HepG2 (cell line): ENCODE data around the gene TAPBP. TPM values are rescaled to one million over a fixed set of nuclear protein-coding genes. Genes with fewer than 3 reads are reported as not detected.

ENCODE experiments used
- AHR ChIP-seq: IDR thresholded peaks from 2 replicates; pipeline ENCODE4 v1.6.1; 2018; ENCODE audit warnings: missing genetic modification reagents, missing compliant biosample characterization
- ARHGAP35 ChIP-seq: sonication (generic); formaldehyde crosslinking; IDR thresholded peaks from 2 replicates; pipeline ENCODE4 v1.9.0; 2022; ENCODE audit warnings: mild to moderate bottlenecking, inconsistent platforms, moderate library complexity, missing genetic modification reagents, borderline replicate concordance
- CENPX ChIP-seq: sonication (generic); formaldehyde crosslinking; IDR thresholded peaks from 2 replicates; pipeline ENCODE4 v1.9.0; 2021; ENCODE audit warnings: mild to moderate bottlenecking, missing genetic modification reagents, moderate library complexity
- FOXA3 ChIP-seq: IDR thresholded peaks from 2 replicates; pipeline ENCODE4 v1.6.1; 2016; ENCODE audit warnings: missing genetic modification reagents, missing compliant biosample characterization
- IKZF4 ChIP-seq: sonication (generic); formaldehyde crosslinking; IDR thresholded peaks from 2 replicates; pipeline ENCODE4 v1.5.1; 2020; ENCODE audit warnings: borderline replicate concordance, mild to moderate bottlenecking, low read depth, missing genetic modification reagents; ENCODE audit errors: not compliant biosample characterization
- KDM6A ChIP-seq: IDR thresholded peaks from 2 replicates; pipeline ENCODE4 v1.6.1; 2016; ENCODE audit warnings: low read depth
- MAF1 ChIP-seq: sonication (generic); formaldehyde crosslinking; IDR thresholded peaks from 2 replicates; pipeline ENCODE4 v1.5.0; 2020; ENCODE audit warnings: missing genetic modification reagents, borderline replicate concordance
- MIXL1 ChIP-seq: IDR thresholded peaks from 2 replicates; pipeline ENCODE4 v1.6.1; 2016
- MXD4 ChIP-seq: IDR thresholded peaks from 2 replicates; pipeline ENCODE4 v1.6.1; 2016; ENCODE audit warnings: mild to moderate bottlenecking, missing biosample characterization, missing genetic modification reagents
- NR2F2 ChIP-seq: IDR thresholded peaks from 2 replicates; pipeline ENCODE4 v1.6.1; 2012; ENCODE audit warnings: low read depth, inconsistent platforms, borderline replicate concordance
- PAX8 ChIP-seq: sonication (generic); formaldehyde crosslinking; IDR thresholded peaks from 2 replicates; pipeline ENCODE4 v1.8.0; 2022; ENCODE audit warnings: mild to moderate bottlenecking, missing genetic modification reagents, borderline replicate concordance
- ZKSCAN1 ChIP-seq: fragments of 150-350 bp; IDR thresholded peaks from 2 replicates; pipeline ENCODE4 v1.6.1; 2014; ENCODE audit warnings: low read length
- ZNF232 ChIP-seq: sonication (generic); formaldehyde crosslinking; IDR thresholded peaks from 2 replicates; pipeline ENCODE4 v1.4.0; 2020; ENCODE audit warnings: missing genetic modification reagents, borderline replicate concordance
- ZNF251 ChIP-seq: sonication (generic); formaldehyde crosslinking; IDR thresholded peaks from 2 replicates; pipeline ENCODE4 v1.9.0; 2021; ENCODE audit warnings: mild to moderate bottlenecking, missing genetic modification reagents
- ZNF703 ChIP-seq: sonication (generic); formaldehyde crosslinking; IDR thresholded peaks from 2 replicates; pipeline ENCODE4 v1.5.1; 2020; ENCODE audit warnings: missing genetic modification reagents, mild to moderate bottlenecking, moderate library complexity, borderline replicate concordance
- ZNF816 ChIP-seq: sonication (generic); formaldehyde crosslinking; IDR thresholded peaks from 2 replicates; pipeline ENCODE4 v1.8.0; 2022; ENCODE audit warnings: missing genetic modification reagents, mild to moderate bottlenecking, borderline replicate concordance
- polyA plus RNA-seq, 8 experiments: library from polyadenylated mRNA; depleted of rRNA in 3 of 8; stranded (reverse) in 7 of 8; unstranded in 1 of 8; fragments of >200 nt; fragmentation: Illumina TruSeq in 4 of 8; extraction: Trizol in 4 of 8; gene quantifications; 2 replicates each; pipeline versions ENCODE4 v1.2.1 to v1.2.3, GENCODE V29; 2011 to 2016; ENCODE audit warnings: low read depth in 4 of 8, missing spikeins in 1 of 8, mixed read lengths in 1 of 8; ENCODE audit not compliant: insufficient read depth in 1 of 8
- total RNA-seq, 5 experiments: library from RNA; depleted of rRNA; stranded (reverse); fragments of >200 nt; fragmentation: Illumina TruSeq; extraction: Trizol; gene quantifications; 2 replicates each; pipeline ENCODE4 v1.2.3, GENCODE V29; 2016; ENCODE audit warnings: low read depth in 1 of 5
- TF ChIP-seq, protein P1 (sequence below): sonication (generic); formaldehyde crosslinking; IDR thresholded peaks from 2 replicates; pipeline ENCODE4 v1.4.0; 2020; ENCODE audit warnings: missing genetic modification reagents, mild to moderate bottlenecking, borderline replicate concordance
- TF ChIP-seq, protein P2 (sequence below): sonication (generic); formaldehyde crosslinking; IDR thresholded peaks from 2 replicates; pipeline ENCODE4 v1.8.1; 2023; ENCODE audit warnings: missing genetic modification reagents, mild to moderate bottlenecking, borderline replicate concordance
- TF ChIP-seq, protein P3 (sequence below): sonication (generic); formaldehyde crosslinking; IDR thresholded peaks from 2 replicates; pipeline ENCODE4 v1.8.1; 2023; ENCODE audit warnings: mild to moderate bottlenecking, missing genetic modification reagents, borderline replicate concordance
- TF ChIP-seq, protein P4 (sequence below): sonication (generic); formaldehyde crosslinking; IDR thresholded peaks from 2 replicates; pipeline ENCODE4 v1.5.0; 2020; ENCODE audit warnings: mild to moderate bottlenecking, missing genetic modification reagents, borderline replicate concordance
- TF ChIP-seq, protein P5 (sequence below): sonication (generic); formaldehyde crosslinking; IDR thresholded peaks from 2 replicates; pipeline ENCODE4 v1.4.0; 2020; ENCODE audit warnings: missing genetic modification reagents, borderline replicate concordance
- TF ChIP-seq, protein P6 (sequence below): sonication (generic); formaldehyde crosslinking; IDR thresholded peaks from 2 replicates; pipeline ENCODE4 v1.9.0; 2021; ENCODE audit warnings: missing genetic modification reagents, mild to moderate bottlenecking, borderline replicate concordance

TAPBP gene
- total and polyA plus RNA-seq, 2 of the 13 experiments (the other 11 are each of a cell fraction or from before 2014, with no cell fraction given): 27.4 to 32.3 TPM

DNA sequence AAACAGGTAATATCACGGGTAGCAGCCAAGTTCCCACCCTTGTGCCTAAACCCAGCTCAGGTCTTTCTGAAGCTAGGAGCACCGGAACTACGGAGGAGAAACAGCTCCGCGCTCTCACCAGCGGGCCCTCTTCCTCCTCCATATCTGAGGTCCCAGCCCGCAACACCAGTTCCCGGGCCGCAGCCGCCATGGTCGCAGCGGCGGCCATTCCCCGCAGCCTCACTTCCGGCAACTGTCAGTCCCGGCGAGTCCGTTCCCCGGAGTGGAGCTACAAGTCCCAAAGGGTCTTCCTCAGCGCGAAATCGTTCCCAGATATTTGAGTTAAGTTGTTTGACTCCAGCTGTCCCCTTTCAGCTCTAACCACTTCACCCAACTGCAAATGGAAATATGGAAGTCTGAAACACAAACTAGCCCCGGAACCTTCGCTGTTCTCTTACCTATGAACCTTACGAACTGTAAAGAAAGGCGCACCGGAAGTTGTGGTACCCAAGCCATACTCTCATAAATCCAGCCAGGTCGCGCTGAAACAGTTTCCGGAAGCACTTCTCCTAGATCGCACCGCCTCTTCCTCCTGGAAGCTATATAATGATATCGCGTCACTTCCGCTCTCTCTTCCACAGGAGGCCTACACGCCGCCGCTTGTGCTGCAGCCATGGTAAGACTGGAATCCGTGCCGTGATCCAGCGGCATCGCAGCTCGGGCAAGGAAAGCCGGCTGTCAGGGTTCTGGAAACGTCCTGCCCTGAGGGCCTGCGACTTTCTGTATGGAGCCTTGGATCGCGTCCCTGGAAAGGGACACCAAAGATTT lies 42.2 kb downstream of the TAPBP start, which contains the start of the genes RPS18 and VPS52 (continued):
- TF ChIP-seq, protein P1, sequence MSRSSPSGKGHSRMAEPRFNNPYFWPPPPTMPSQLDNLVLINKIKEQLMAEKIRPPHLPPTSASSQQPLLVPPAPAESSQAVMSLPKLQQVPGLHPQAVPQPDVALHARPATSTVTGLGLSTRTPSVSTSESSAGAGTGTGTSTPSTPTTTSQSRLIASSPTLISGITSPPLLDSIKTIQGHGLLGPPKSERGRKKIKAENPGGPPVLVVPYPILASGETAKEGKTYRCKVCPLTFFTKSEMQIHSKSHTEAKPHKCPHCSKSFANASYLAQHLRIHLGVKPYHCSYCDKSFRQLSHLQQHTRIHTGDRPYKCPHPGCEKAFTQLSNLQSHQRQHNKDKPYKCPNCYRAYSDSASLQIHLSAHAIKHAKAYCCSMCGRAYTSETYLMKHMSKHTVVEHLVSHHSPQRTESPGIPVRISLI (CRISPR knock-in tag): peak; percentile 56; the same call in 1 of the 2 replicates
- peak; percentile 94 for TF ChIP-seq IKZF4
- peak; percentile 97 for TF ChIP-seq MXD4 (CRISPR knock-in tag)
- TF ChIP-seq CENPX (CRISPR knock-in tag): no peak
- no peak; the same call in none of the 2 replicates for TF ChIP-seq MAF1 (CRISPR knock-in tag)
- TF ChIP-seq ZNF703: no peak
- peak; percentile 86 for TF ChIP-seq FOXA3
- TF ChIP-seq, protein P2, sequence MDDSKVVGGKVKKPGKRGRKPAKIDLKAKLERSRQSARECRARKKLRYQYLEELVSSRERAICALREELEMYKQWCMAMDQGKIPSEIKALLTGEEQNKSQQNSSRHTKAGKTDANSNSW (CRISPR knock-in tag): no peak
- TF ChIP-seq ZNF251: peak; percentile 18; the same call in 1 of the 2 replicates
- peak; percentile 68; the same call in 1 of the 2 replicates for TF ChIP-seq NR2F2
- peak; percentile 92 for TF ChIP-seq ARHGAP35 (CRISPR knock-in tag)
- TF ChIP-seq, protein P3, sequence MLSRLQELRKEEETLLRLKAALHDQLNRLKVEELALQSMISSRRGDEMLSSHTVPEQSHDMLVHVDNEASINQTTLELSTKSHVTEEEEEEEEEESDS (CRISPR knock-in tag): peak; percentile 62; the same call in 1 of the 2 replicates
- peak; percentile 87; the same call in 1 of the 2 replicates for TF ChIP-seq PAX8 (CRISPR knock-in tag)
- peak; percentile 91; the same call in 1 of the 2 replicates for TF ChIP-seq ZNF232 (CRISPR knock-in tag)
- no peak; the same call in 1 of the 2 replicates for TF ChIP-seq MIXL1 (CRISPR knock-in tag)
- TF ChIP-seq, protein P4, sequence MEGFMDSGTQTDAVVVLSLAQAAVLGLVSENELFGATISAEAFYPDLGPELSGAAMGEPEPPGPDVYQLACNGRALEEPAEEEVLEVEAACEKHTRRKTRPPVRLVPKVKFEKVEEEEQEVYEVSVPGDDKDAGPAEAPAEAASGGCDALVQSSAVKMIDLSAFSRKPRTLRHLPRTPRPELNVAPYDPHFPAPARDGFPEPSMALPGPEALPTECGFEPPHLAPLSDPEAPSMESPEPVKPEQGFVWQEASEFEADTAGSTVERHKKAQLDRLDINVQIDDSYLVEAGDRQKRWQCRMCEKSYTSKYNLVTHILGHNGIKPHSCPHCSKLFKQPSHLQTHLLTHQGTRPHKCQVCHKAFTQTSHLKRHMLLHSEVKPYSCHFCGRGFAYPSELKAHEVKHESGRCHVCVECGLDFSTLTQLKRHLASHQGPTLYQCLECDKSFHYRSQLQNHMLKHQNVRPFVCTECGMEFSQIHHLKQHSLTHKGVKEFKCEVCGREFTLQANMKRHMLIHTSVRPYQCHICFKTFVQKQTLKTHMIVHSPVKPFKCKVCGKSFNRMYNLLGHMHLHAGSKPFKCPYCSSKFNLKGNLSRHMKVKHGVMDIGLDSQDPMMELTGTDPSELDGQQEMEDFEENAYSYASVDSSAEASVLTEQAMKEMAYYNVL (CRISPR knock-in tag): no peak
- no peak for TF ChIP-seq KDM6A (CRISPR knock-in tag)
- TF ChIP-seq, protein P5, sequence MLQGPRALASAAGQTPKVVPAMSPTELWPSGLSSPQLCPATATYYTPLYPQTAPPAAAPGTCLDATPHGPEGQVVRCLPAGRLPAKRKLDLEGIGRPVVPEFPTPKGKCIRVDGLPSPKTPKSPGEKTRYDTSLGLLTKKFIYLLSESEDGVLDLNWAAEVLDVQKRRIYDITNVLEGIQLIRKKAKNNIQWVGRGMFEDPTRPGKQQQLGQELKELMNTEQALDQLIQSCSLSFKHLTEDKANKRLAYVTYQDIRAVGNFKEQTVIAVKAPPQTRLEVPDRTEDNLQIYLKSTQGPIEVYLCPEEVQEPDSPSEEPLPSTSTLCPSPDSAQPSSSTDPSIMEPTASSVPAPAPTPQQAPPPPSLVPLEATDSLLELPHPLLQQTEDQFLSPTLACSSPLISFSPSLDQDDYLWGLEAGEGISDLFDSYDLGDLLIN: peak; percentile 48
- TF ChIP-seq AHR: peak; percentile 96; the same call in 1 of the 2 replicates
- TF ChIP-seq, protein P6, sequence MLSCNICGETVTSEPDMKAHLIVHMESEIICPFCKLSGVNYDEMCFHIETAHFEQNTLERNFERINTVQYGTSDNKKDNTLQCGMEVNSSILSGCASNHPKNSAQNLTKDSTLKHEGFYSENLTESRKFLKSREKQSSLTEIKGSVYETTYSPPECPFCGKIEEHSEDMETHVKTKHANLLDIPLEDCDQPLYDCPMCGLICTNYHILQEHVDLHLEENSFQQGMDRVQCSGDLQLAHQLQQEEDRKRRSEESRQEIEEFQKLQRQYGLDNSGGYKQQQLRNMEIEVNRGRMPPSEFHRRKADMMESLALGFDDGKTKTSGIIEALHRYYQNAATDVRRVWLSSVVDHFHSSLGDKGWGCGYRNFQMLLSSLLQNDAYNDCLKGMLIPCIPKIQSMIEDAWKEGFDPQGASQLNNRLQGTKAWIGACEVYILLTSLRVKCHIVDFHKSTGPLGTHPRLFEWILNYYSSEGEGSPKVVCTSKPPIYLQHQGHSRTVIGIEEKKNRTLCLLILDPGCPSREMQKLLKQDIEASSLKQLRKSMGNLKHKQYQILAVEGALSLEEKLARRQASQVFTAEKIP (CRISPR knock-in tag): no peak
- TF ChIP-seq ZNF816 (CRISPR knock-in tag): no peak
- TF ChIP-seq ZKSCAN1: 0 out of 2 replicates have a peak, but pooled peaks have one; percentile 10
